GF-D8 (cell line): Measurements from ENCODE around the gene NISCH.
"Not testable (repeated sequence)": the region's sequence is repeated elsewhere in the genome, so short reads cannot be mapped to it uniquely, and the experiment has no call there.

Source experiments
- DNase-seq: peaks from one replicate; lab custom pipeline; 2025; lab: John Stamatoyannopoulos, UW

NISCH gene

GRCh38 chr3:52513281-52513680, 57.9 kb downstream of the NISCH start:
- DNase-seq, result no peak

- no peak for DNase-seq
Measured at GRCh38 chr3:52514576-52514975, 59.2 kb downstream of the NISCH start.

- DNase-seq, result no peak
Measured at GRCh38 chr3:52515192-52515591, 59.8 kb downstream of the NISCH start.

GRCh38 chr3:52516509-52517195, 61.2 kb downstream of the NISCH start:
- DNase-seq, result no peak

GRCh38 chr3:52517796-52518722, 62.7 kb downstream of the NISCH start:
- DNase-seq, result no peak

- no peak for DNase-seq
Measured at GRCh38 chr3:52518723-52519444, 63.5 kb downstream of the NISCH start.

- DNase-seq, result no peak
Measured at GRCh38 chr3:52519445-52520140, 64.2 kb downstream of the NISCH start.

- DNase-seq, result no peak
Measured at GRCh38 chr3:52520141-52520667, 64.8 kb downstream of the NISCH start.

- DNase-seq, result no peak
Measured at GRCh38 chr3:52520716-52521487, 65.5 kb downstream of the NISCH start.

GRCh38 chr3:52521488-52521824, 66.1 kb downstream of the NISCH start:
- DNase-seq, result no peak

GRCh38 chr3:52521881-52522650, 66.7 kb downstream of the NISCH start:
- no peak for DNase-seq

- no peak for DNase-seq
Measured at GRCh38 chr3:52522651-52523251, 67.3 kb downstream of the NISCH start.

- no peak for DNase-seq
Measured at GRCh38 chr3:52523386-52524257, 68.2 kb downstream of the NISCH start.

GRCh38 chr3:52524258-52524751, 68.9 kb downstream of the NISCH start:
- DNase-seq, result no peak

GRCh38 chr3:52524752-52525679, 69.6 kb downstream of the NISCH start:
- DNase-seq, result no peak

GRCh38 chr3:52525680-52526561, 70.5 kb downstream of the NISCH start:
- no peak for DNase-seq

GRCh38 chr3:52526671-52527038, 71.3 kb downstream of the NISCH start:
- not testable (repeated sequence) for DNase-seq
